Measurements from ENCODE around the gene CNNM1. TPM values are rescaled to one million over a fixed set of nuclear protein-coding genes. Genes with fewer than 3 reads are reported as not detected.

Gene CNNM1
- polyA plus RNA-seq (2013), result under 0.01 and 0.01 TPM in 2 replicates

GRCh38 chr10:99329304-99329553 lies at the start of gene CNNM1:
Gene CNNM1, plus strand, starts transcription at chr10:99329356. Its CDS starts 32 bp downstream, at chr10:99329388.
- Histone ChIP-seq H3K27me3 (ENCODE audit: insufficient read depth, low read length) (peaks cover 24% of the 10 kb centered on the region), H3K4me1 (ENCODE audit: control insufficient read depth in 1 of 2, insufficient read depth in 2 of 2, low read length in 2 of 2) (peaks cover 14 to 15% of the 10 kb centered on the region in 2 experiments)

DNA sequence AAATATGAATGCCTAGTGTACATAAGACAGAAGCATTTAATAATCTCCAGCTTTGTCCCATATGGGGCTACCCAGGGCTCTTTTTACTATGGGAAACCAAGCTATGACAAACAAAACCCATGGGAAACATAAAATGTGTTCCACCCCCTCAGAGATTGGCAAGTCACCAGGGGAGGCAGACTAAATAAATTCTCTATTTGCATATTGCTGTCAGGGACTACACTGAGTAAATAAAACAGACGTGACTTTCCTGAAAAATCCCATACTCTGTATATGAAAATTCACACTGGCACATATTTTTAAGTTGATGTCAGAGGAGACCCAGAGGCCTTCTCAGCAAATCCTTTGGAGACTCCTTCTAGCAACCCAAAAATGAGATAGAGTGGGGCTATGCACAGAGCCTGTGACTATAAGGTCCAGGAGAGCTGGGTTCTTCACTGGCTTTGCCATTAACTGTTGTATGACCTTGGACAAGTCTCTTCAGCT lies 49.5 kb upstream of the CNNM1 start:
- Histone ChIP-seq H3K27ac (ENCODE audit: low read depth, low read length) (no peak overlapping the region), H2AFZ (ENCODE audit: insufficient read depth, low read length, poor library complexity) (no peak overlapping the region), H4K91ac (ENCODE audit: low read depth, low read length) (no peak overlapping the region), H2AK5ac (ENCODE audit: low read length) (no peak overlapping the region), H2BK12ac (ENCODE audit: low read length) (no peak overlapping the region), H3K79me1 (ENCODE audit: low read length) (no peaks in the 10 kb centered on the region), H4K8ac (ENCODE audit: low read depth, low read length) (no peak overlapping the region), H3K18ac (ENCODE audit: low read length) (no peak overlapping the region), H3K9ac (ENCODE audit: low read length) (no peak overlapping the region), H3K4ac (ENCODE audit: low read depth, low read length) (no peak overlapping the region), H3K79me2 (ENCODE audit: control insufficient read depth, insufficient read depth, low read length, poor library complexity) (no peaks in the 10 kb centered on the region), H2BK120ac (ENCODE audit: insufficient read depth, low read length, poor library complexity) (no peak overlapping the region), H3K36me3 (ENCODE audit: control insufficient read depth in 1 of 2, insufficient read depth in 2 of 2, low read length in 2 of 2) (no peaks in the 10 kb centered on the region), H3K4me1 (ENCODE audit: control insufficient read depth in 1 of 2, insufficient read depth in 2 of 2, low read length in 2 of 2) (no peaks in the 10 kb centered on the region), H3K27me3 (ENCODE audit: insufficient read depth, low read length) (no peaks in the 10 kb centered on the region), H3K4me2 (ENCODE audit: low read length) (no peak overlapping the region), H3K23ac (ENCODE audit: low read length) (no peak overlapping the region), H4K12ac (ENCODE audit: low read depth, low read length) (no peak overlapping the region), H2BK5ac (ENCODE audit: low read depth, low read length, poor library complexity) (no peak overlapping the region), H3K4me3 (ENCODE audit: low read depth, low read length) (no peak overlapping the region), H3K9me3 (ENCODE audit: insufficient read depth, low read depth, low read length) (no peaks in the 10 kb centered on the region), H3K14ac (ENCODE audit: low read length) (no peak overlapping the region)
- no CpG with 5 or more reads among the region's 1 CpG for WGBS (ENCODE audit: extremely low coverage, insufficient coverage, insufficient read length)
- DNase-seq, result no peak

More at GRCh38 chr10:99329304-99329553, at the start of gene CNNM1:
- H3K36me3 ChIP-seq (ENCODE audit: control insufficient read depth in 1 of 2, insufficient read depth in 2 of 2, low read length in 2 of 2), result no peaks in the 10 kb centered on the region
- no peak within 1 kb of the TSS for H4K12ac ChIP-seq (ENCODE audit: low read depth, low read length)
- no peak within 1 kb of the TSS for H2AK5ac ChIP-seq (ENCODE audit: low read length)
- H3K23ac ChIP-seq (ENCODE audit: low read length), result no peak within 1 kb of the TSS
- H3K4ac ChIP-seq (ENCODE audit: low read depth, low read length), result no peak within 1 kb of the TSS
- H3K18ac ChIP-seq (ENCODE audit: low read length), result no peak within 1 kb of the TSS
- H3K4me3 ChIP-seq (ENCODE audit: low read depth, low read length), result peak within 1 kb of the TSS; percentile 55
- H4K91ac ChIP-seq (ENCODE audit: low read depth, low read length), result no peak within 1 kb of the TSS
- no peak within 1 kb of the TSS for H2BK12ac ChIP-seq (ENCODE audit: low read length)
- peak within 1 kb of the TSS; percentile 80 for H3K4me2 ChIP-seq (ENCODE audit: low read length)
- no peak within 1 kb of the TSS for H4K8ac ChIP-seq (ENCODE audit: low read depth, low read length)
- no peaks in the 10 kb centered on the region for H3K79me2 ChIP-seq (ENCODE audit: control insufficient read depth, insufficient read depth, low read length, poor library complexity)
- no CpG with 5 or more reads among the region's 24 CpGs for WGBS (ENCODE audit: extremely low coverage, insufficient coverage, insufficient read length)
- no peaks in the 10 kb centered on the region for H3K79me1 ChIP-seq (ENCODE audit: low read length)
- H2AFZ ChIP-seq (ENCODE audit: insufficient read depth, low read length, poor library complexity), result peak within 1 kb of the TSS; percentile 45
- H3K9ac ChIP-seq (ENCODE audit: low read length), result no peak within 1 kb of the TSS
- H2BK120ac ChIP-seq (ENCODE audit: insufficient read depth, low read length, poor library complexity), result no peak within 1 kb of the TSS
- DNase-seq, result peak in 1 of 2 donors; percentile 1
- no peak within 1 kb of the TSS for H2BK5ac ChIP-seq (ENCODE audit: low read depth, low read length, poor library complexity)
- H3K27ac ChIP-seq (ENCODE audit: low read depth, low read length), result no peak within 1 kb of the TSS
- peaks cover 11% of the 10 kb centered on the region for H3K9me3 ChIP-seq (ENCODE audit: insufficient read depth, low read depth, low read length)
- no peak within 1 kb of the TSS for H3K14ac ChIP-seq (ENCODE audit: low read length)

DNA sequence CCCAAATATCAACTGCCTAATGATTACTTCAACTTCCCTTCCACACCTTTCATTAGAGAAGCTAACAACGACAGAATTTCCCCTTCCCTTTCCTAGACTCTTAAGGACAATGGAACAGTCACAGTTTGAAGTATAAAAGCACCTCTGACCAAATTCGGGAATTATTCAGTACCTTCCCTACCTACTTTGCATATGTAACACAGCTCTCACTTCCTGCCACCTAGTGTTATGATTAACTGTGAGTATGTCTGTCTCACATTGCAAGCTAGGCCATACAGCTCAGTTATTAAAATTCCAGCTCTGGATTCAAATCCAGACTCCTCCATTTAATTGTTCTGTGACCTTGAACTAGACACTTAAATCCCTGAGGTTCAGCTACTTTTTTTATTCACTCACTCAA lies 48.7 kb upstream of the CNNM1 start:
- Histone ChIP-seq H3K23ac (ENCODE audit: low read length) (no peak overlapping the region), H2BK12ac (ENCODE audit: low read length) (no peak overlapping the region), H3K27me3 (ENCODE audit: insufficient read depth, low read length) (no peaks in the 10 kb centered on the region), H3K27ac (ENCODE audit: low read depth, low read length) (no peak overlapping the region), H3K79me1 (ENCODE audit: low read length) (no peaks in the 10 kb centered on the region), H3K79me2 (ENCODE audit: control insufficient read depth, insufficient read depth, low read length, poor library complexity) (no peaks in the 10 kb centered on the region), H3K4ac (ENCODE audit: low read depth, low read length) (no peak overlapping the region), H2BK5ac (ENCODE audit: low read depth, low read length, poor library complexity) (no peak overlapping the region), H3K9ac (ENCODE audit: low read length) (no peak overlapping the region), H2AK5ac (ENCODE audit: low read length) (no peak overlapping the region), H3K18ac (ENCODE audit: low read length) (no peak overlapping the region), H3K9me3 (ENCODE audit: insufficient read depth, low read depth, low read length) (no peaks in the 10 kb centered on the region), H3K36me3 (ENCODE audit: control insufficient read depth in 1 of 2, insufficient read depth in 2 of 2, low read length in 2 of 2) (no peaks in the 10 kb centered on the region), H3K4me3 (ENCODE audit: low read depth, low read length) (no peak overlapping the region), H3K14ac (ENCODE audit: low read length) (no peak overlapping the region), H4K8ac (ENCODE audit: low read depth, low read length) (no peak overlapping the region), H3K4me1 (ENCODE audit: control insufficient read depth in 1 of 2, insufficient read depth in 2 of 2, low read length in 2 of 2) (no peaks in the 10 kb centered on the region), H4K12ac (ENCODE audit: low read depth, low read length) (no peak overlapping the region), H2BK120ac (ENCODE audit: insufficient read depth, low read length, poor library complexity) (no peak overlapping the region), H2AFZ (ENCODE audit: insufficient read depth, low read length, poor library complexity) (no peak overlapping the region), H4K91ac (ENCODE audit: low read depth, low read length) (no peak overlapping the region), H3K4me2 (ENCODE audit: low read length) (no peak overlapping the region)
- DNase-seq, result no peak
- WGBS (ENCODE audit: extremely low coverage, insufficient coverage, insufficient read length), result no CpG with 5 or more reads among the region's 2 CpGs

DNA sequence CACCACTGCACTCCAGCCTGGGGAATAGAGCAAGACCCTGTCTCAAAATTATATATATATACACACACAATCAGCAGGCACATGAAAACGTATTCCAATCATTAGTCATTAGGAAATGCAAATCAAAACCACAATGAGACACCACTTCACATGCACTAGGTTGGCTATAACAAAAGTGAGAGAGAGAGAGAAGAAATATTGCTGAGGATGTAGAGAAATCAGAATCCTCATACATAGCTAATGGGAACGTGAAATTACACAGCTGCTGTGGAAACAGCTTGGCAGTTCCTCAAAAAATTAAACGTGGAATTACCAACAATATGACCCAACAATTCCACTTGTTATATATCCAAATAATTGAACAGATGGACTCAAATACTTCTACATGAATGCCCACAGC lies 43.3 kb upstream of the CNNM1 start:
- H3K4me3 ChIP-seq (ENCODE audit: low read depth, low read length), result no peak overlapping the region
- no peaks in the 10 kb centered on the region for H3K4me1 ChIP-seq (ENCODE audit: control insufficient read depth in 1 of 2, insufficient read depth in 2 of 2, low read length in 2 of 2)
- H3K18ac ChIP-seq (ENCODE audit: low read length), result no peak overlapping the region
- no peaks in the 10 kb centered on the region for H3K27me3 ChIP-seq (ENCODE audit: insufficient read depth, low read length)
- no peaks in the 10 kb centered on the region for H3K36me3 ChIP-seq (ENCODE audit: control insufficient read depth in 1 of 2, insufficient read depth in 2 of 2, low read length in 2 of 2)
- H3K9me3 ChIP-seq (ENCODE audit: insufficient read depth, low read depth, low read length), result no peaks in the 10 kb centered on the region
- no peak overlapping the region for H2BK12ac ChIP-seq (ENCODE audit: low read length)
- H3K4me2 ChIP-seq (ENCODE audit: low read length), result no peak overlapping the region
- no peaks in the 10 kb centered on the region for H3K79me1 ChIP-seq (ENCODE audit: low read length)
- H3K4ac ChIP-seq (ENCODE audit: low read depth, low read length), result no peak overlapping the region
- no CpG with 5 or more reads among the region's 3 CpGs for WGBS (ENCODE audit: extremely low coverage, insufficient coverage, insufficient read length)
- no peak overlapping the region for H3K27ac ChIP-seq (ENCODE audit: low read depth, low read length)
- H3K14ac ChIP-seq (ENCODE audit: low read length), result no peak overlapping the region
- H2AFZ ChIP-seq (ENCODE audit: insufficient read depth, low read length, poor library complexity), result no peak overlapping the region
- H2BK120ac ChIP-seq (ENCODE audit: insufficient read depth, low read length, poor library complexity), result no peak overlapping the region
- no peak overlapping the region for H2BK5ac ChIP-seq (ENCODE audit: low read depth, low read length, poor library complexity)
- DNase-seq, result no peak
- H3K79me2 ChIP-seq (ENCODE audit: control insufficient read depth, insufficient read depth, low read length, poor library complexity), result no peaks in the 10 kb centered on the region
- H4K8ac ChIP-seq (ENCODE audit: low read depth, low read length), result no peak overlapping the region
- no peak overlapping the region for H4K12ac ChIP-seq (ENCODE audit: low read depth, low read length)
- H3K23ac ChIP-seq (ENCODE audit: low read length), result no peak overlapping the region
- H4K91ac ChIP-seq (ENCODE audit: low read depth, low read length), result no peak overlapping the region
- no peak overlapping the region for H3K9ac ChIP-seq (ENCODE audit: low read length)
- H2AK5ac ChIP-seq (ENCODE audit: low read length), result no peak overlapping the region

Data from trophoblast cell (in vitro differentiated cells and primary cell).